H9 (cell line): ENCODE results near the gene FEZ2. TPM values are rescaled to one million over a fixed set of nuclear protein-coding genes. Genes with fewer than 3 reads are reported as not detected.

Source experiments
- DNase-seq: peaks from one replicate; pipeline ENCODE4 v3.0.0-alpha.2; 2017
- H2AFZ ChIP-seq: one replicate; pipeline ENCODE4 v1.6.1; 2013; ENCODE audit warnings: mild to moderate bottlenecking, low read length, control low read depth, moderate library complexity
- H2AK5ac ChIP-seq: 2 replicates; pipeline ENCODE4 v1.6.1; 2013; ENCODE audit warnings: low read length, control low read depth, mixed read lengths; ENCODE audit not compliant: insufficient read length
- H2BK120ac ChIP-seq: one replicate; pipeline ENCODE4 v1.6.1; 2013; ENCODE audit warnings: low read depth, mild to moderate bottlenecking, low read length, control low read depth, inconsistent platforms; ENCODE audit not compliant: poor library complexity, severe bottlenecking
- H2BK12ac ChIP-seq: 2 replicates; pipeline ENCODE4 v1.6.1; 2013; ENCODE audit warnings: low read length, control low read depth, mixed read lengths, low read depth; ENCODE audit not compliant: insufficient read length
- H2BK15ac ChIP-seq: 2 replicates; pipeline ENCODE4 v1.6.1; 2013; ENCODE audit warnings: low read depth, low read length, control low read depth
- H2BK20ac ChIP-seq: one replicate; pipeline ENCODE4 v1.6.1; 2013; ENCODE audit warnings: low read depth, mild to moderate bottlenecking, low read length, control low read depth, inconsistent platforms; ENCODE audit not compliant: poor library complexity, severe bottlenecking
- H2BK5ac ChIP-seq: 2 replicates; pipeline ENCODE4 v1.6.1; 2013; ENCODE audit warnings: low read length, control low read depth, mixed read lengths; ENCODE audit not compliant: insufficient read length
- H3K14ac ChIP-seq: 2 replicates; pipeline ENCODE4 v1.6.1; 2013; ENCODE audit warnings: low read length, control low read depth; ENCODE audit not compliant: insufficient read depth
- H3K18ac ChIP-seq: 2 replicates; pipeline ENCODE4 v1.6.1; 2013; ENCODE audit warnings: low read depth, mild to moderate bottlenecking, mixed read lengths, low read length, control low read depth; ENCODE audit not compliant: insufficient read length
- H3K23ac ChIP-seq: 2 replicates; pipeline ENCODE4 v1.6.1; 2013; ENCODE audit warnings: low read length, control low read depth, mixed read lengths, low read depth; ENCODE audit not compliant: insufficient read length
- H3K23me2 ChIP-seq: 2 replicates; pipeline ENCODE4 v1.6.1; 2013; ENCODE audit warnings: low read depth, mild to moderate bottlenecking, mixed read lengths, low read length, control low read depth; ENCODE audit not compliant: insufficient read length, poor library complexity, severe bottlenecking
- H3K27ac ChIP-seq: 2 replicates; pipeline ENCODE4 v1.5.1; 2013; ENCODE audit warnings: low read length, control low read depth, mixed read lengths, low read depth; ENCODE audit not compliant: insufficient read length
- H3K27me3 ChIP-seq: 2 replicates; pipeline ENCODE4 v1.6.1; 2013; ENCODE audit warnings: low read length, control low read depth, inconsistent platforms; ENCODE audit not compliant: insufficient read depth
- H3K4ac ChIP-seq: 2 replicates; pipeline ENCODE4 v1.6.1; 2013; ENCODE audit warnings: low read depth, mild to moderate bottlenecking, control low read depth, inconsistent platforms, low read length, moderate library complexity
- H3K4me1 ChIP-seq: 2 replicates; pipeline ENCODE4 v1.6.1; 2013; ENCODE audit warnings: low read length, control low read depth, inconsistent platforms; ENCODE audit not compliant: insufficient read depth
- H3K4me2 ChIP-seq: 2 replicates; pipeline ENCODE4 v1.6.1; 2013; ENCODE audit warnings: low read length, control low read depth, mixed read lengths; ENCODE audit not compliant: insufficient read length, insufficient read depth
- H3K56ac ChIP-seq: 2 replicates; pipeline ENCODE4 v1.6.1; 2013; ENCODE audit warnings: low read depth, mild to moderate bottlenecking, mixed read lengths, low read length, control low read depth; ENCODE audit not compliant: insufficient read length
- H3K79me1 ChIP-seq: 2 replicates; pipeline ENCODE4 v1.6.1; 2013; ENCODE audit warnings: low read depth, mild to moderate bottlenecking, moderate library complexity, low read length, control low read depth, inconsistent platforms; ENCODE audit not compliant: insufficient read depth, poor library complexity, severe bottlenecking
- H3K79me2 ChIP-seq: 2 replicates; pipeline ENCODE4 v1.6.1; 2013; ENCODE audit warnings: low read length, control low read depth, inconsistent platforms; ENCODE audit not compliant: insufficient read depth
- H3K9ac ChIP-seq: 2 replicates; pipeline ENCODE4 v1.6.1; 2013; ENCODE audit warnings: low read length, control low read depth, mixed read lengths; ENCODE audit not compliant: insufficient read length; ENCODE audit errors: extremely low read depth
- H3K9me3 ChIP-seq: one replicate; pipeline ENCODE4 v1.6.1; 2013; ENCODE audit warnings: low read depth, low read length, inconsistent platforms; ENCODE audit not compliant: control insufficient read depth
- H3T11ph ChIP-seq: one replicate; pipeline ENCODE4 v1.6.1; 2013; ENCODE audit warnings: mild to moderate bottlenecking, low read length, control low read depth, inconsistent platforms
- H4K20me1 ChIP-seq: one replicate; pipeline ENCODE4 v1.6.1; 2013; ENCODE audit not compliant: control insufficient read depth, insufficient read length, insufficient read depth
- H4K5ac ChIP-seq: 2 replicates; pipeline ENCODE4 v1.6.1; 2013; ENCODE audit warnings: low read depth, mild to moderate bottlenecking, mixed read lengths, low read length, control low read depth; ENCODE audit not compliant: insufficient read length
- H4K8ac ChIP-seq: replicated peaks from 2 replicates; pipeline ENCODE4 v1.6.1; 2013; ENCODE audit warnings: low read length, control low read depth, mixed read lengths, low read depth; ENCODE audit not compliant: insufficient read length
- H4K91ac ChIP-seq: 2 replicates; pipeline ENCODE4 v1.6.1; 2013; ENCODE audit warnings: low read depth, mild to moderate bottlenecking, moderate library complexity, mixed read lengths, low read length, control low read depth; ENCODE audit not compliant: insufficient read length
- H3K27ac Mint-ChIP-seq, 3 experiments: 2 replicates in 2 of 3; 3 replicates in 1 of 3; pipeline ENCODE4 v1.8.0; 2020 to 2021; ENCODE audit warnings: mixed read lengths in 3 of 3, mild to moderate bottlenecking in 1 of 3, moderate library complexity in 1 of 3
- H3K27me3 Mint-ChIP-seq: 2 replicates; pipeline ENCODE4 v1.8.0; 2021; ENCODE audit warnings: low read depth, mild to moderate bottlenecking, moderate library complexity, mixed read lengths
- H3K36me3 Mint-ChIP-seq, 3 experiments: 2 replicates in 2 of 3; 3 replicates in 1 of 3; pipeline ENCODE4 v1.8.0; 2020 to 2021; ENCODE audit warnings: low read depth in 3 of 3, mixed read lengths in 3 of 3; ENCODE audit not compliant: insufficient read depth in 1 of 3
- H3K4me1 Mint-ChIP-seq, 2 experiments: 2 replicates each; pipeline ENCODE4 v1.8.0; 2020; ENCODE audit warnings: mixed read lengths in 2 of 2
- H3K4me3 Mint-ChIP-seq, 2 experiments: 2 replicates in 1 of 2; 3 replicates in 1 of 2; pipeline ENCODE4 v1.8.0; 2020 to 2021; ENCODE audit warnings: mild to moderate bottlenecking in 2 of 2, mixed read lengths in 2 of 2, moderate library complexity in 1 of 2
- H3K9me3 Mint-ChIP-seq, 2 experiments: 2 replicates in 1 of 2; 3 replicates in 1 of 2; pipeline ENCODE4 v1.8.0; 2020; ENCODE audit warnings: mild to moderate bottlenecking in 2 of 2, mixed read lengths in 2 of 2, moderate library complexity in 1 of 2
- CTCF ChIP-seq: fragments of 200-600 bp; sonication (generic); conservative IDR thresholded peaks from 3 replicates; pipeline ENCODE4 v1.8.0; 2021; ENCODE audit warnings: antibody characterized with exemption, mild to moderate bottlenecking
- WGBS: extraction: QIAGEN DNeasy Blood & Tissue Kit; methylation state at CpG from one replicate; pipeline ENCODE4 v1.1.7; 2013; ENCODE audit warnings: missing lambda C conversion rate, low lambda C conversion rate, mixed read lengths; ENCODE audit not compliant: insufficient read length; ENCODE audit errors: extremely low coverage; 5-methylcytosine and 5-hydroxymethylcytosine counted together
- total RNA-seq: library from RNA; stranded (reverse); gene quantifications from 2 replicates; pipeline ENCODE4 v1.2.1, GENCODE V29; 2021

FEZ2 gene
- total RNA-seq, 1 experiment from 2014 or later, result 27.7 TPM

GRCh38 chr2:36568516-36569246 is 29.3 kb downstream of the FEZ2 start:
- Histone ChIP-seq H3K79me2 (no peaks in the 10 kb centered on the region), H2BK5ac (no peak overlapping the region), H3K9ac (no peak overlapping the region), H3K4me1 (peaks cover 2% of the 10 kb centered on the region; the same call in 1 of the 2 replicates), H4K8ac (no peak overlapping the region), H3K4me2 (no peak overlapping the region), H3K56ac (no peak overlapping the region), H3K23ac (no peak overlapping the region), H4K5ac (no peak overlapping the region), H3K27ac (no peak overlapping the region), H2AFZ (no peak overlapping the region), H4K91ac (no peak overlapping the region), H2AK5ac (no peak overlapping the region), H4K20me1 (no peaks in the 10 kb centered on the region), H3K14ac (no peak overlapping the region), H2BK12ac (no peak overlapping the region), H3K9me3 (no peaks in the 10 kb centered on the region), H2BK20ac (no peak overlapping the region), H3K23me2 (no peaks in the 10 kb centered on the region), H3T11ph (no peak overlapping the region), H3K18ac (no peak overlapping the region), H3K27me3 (no peaks in the 10 kb centered on the region), H2BK15ac (no peak overlapping the region), H2BK120ac (no peak overlapping the region), H3K4ac (no peak overlapping the region), H3K79me1 (no peaks in the 10 kb centered on the region)
- Mint-ChIP-seq H3K27ac (no peak overlapping the region; a peak in 1 of 7 replicates), H3K4me3 (no peak overlapping the region), H3K4me1 (peaks cover 23 to 30% of the 10 kb centered on the region in 2 experiments), H3K9me3 (no peaks in the 10 kb centered on the region), H3K27me3 (no peaks in the 10 kb centered on the region), H3K36me3 (peaks cover 4 to 28% (median 13%) of the 10 kb centered on the region in 3 experiments; a peak in 5 of 7 replicates)
- WGBS, result no CpG with 5 or more reads among the region's 6 CpGs
- no peak for TF ChIP-seq CTCF
- no peak for DNase-seq
